Neural progenitor cell (in vitro differentiated cells): ENCODE results near the gene KCNMA1. TPM values are rescaled to one million over a fixed set of nuclear protein-coding genes. Genes with fewer than 3 reads are reported as not detected.

Experiments
- DNase-seq: peaks from one replicate; pipeline ENCODE4 v3.0.0-alpha.2; 2016; ENCODE audit warnings: low spot score
- H2AFZ ChIP-seq: fragments of 200-600 bp; sonication (generic); replicated peaks from 2 replicates; pipeline ENCODE4 v1.6.1; 2016; ENCODE audit warnings: antibody characterized with exemption
- H3F3A ChIP-seq: fragments of 200-600 bp; sonication (generic); 2 replicates; pipeline ENCODE4 v1.6.1; 2016; ENCODE audit warnings: antibody characterized with exemption, low read depth
- H3K27ac ChIP-seq: fragments of 200-600 bp; sonication (generic); 2 replicates; pipeline ENCODE4 v1.5.1; 2016; ENCODE audit warnings: mild to moderate bottlenecking
- H3K27me3 ChIP-seq: fragments of 200-600 bp; sonication (generic); 2 replicates; pipeline ENCODE4 v1.6.1; 2016; ENCODE audit warnings: mild to moderate bottlenecking, moderate library complexity
- H3K36me3 ChIP-seq: fragments of 200-600 bp; sonication (generic); 2 replicates; pipeline ENCODE4 v1.5.1; 2016
- H3K4me1 ChIP-seq: fragments of 200-600 bp; sonication (generic); 2 replicates; pipeline ENCODE4 v1.6.1; 2016; ENCODE audit warnings: mixed run types
- H3K4me2 ChIP-seq: fragments of 200-600 bp; sonication (generic); 2 replicates; pipeline ENCODE4 v1.6.1; 2016
- H3K4me3 ChIP-seq: fragments of 200-600 bp; sonication (generic); 2 replicates; pipeline ENCODE4 v1.5.1; 2016
- H3K79me2 ChIP-seq: fragments of 200-600 bp; sonication (generic); 2 replicates; pipeline ENCODE4 v1.6.1; 2016; ENCODE audit warnings: low read depth
- H3K9ac ChIP-seq: fragments of 200-600 bp; sonication (generic); 2 replicates; pipeline ENCODE4 v1.6.1; 2016
- H3K9me3 ChIP-seq: fragments of 200-600 bp; sonication (generic); 2 replicates; pipeline ENCODE4 v1.5.1; 2016; ENCODE audit warnings: low read depth
- H4K20me1 ChIP-seq: fragments of 200-600 bp; sonication (generic); 2 replicates; pipeline ENCODE4 v1.6.1; 2016; ENCODE audit warnings: low read depth
- H3K27ac Mint-ChIP-seq: 3 replicates; pipeline ENCODE4 v1.8.0; 2021; ENCODE audit warnings: mixed read lengths
- H3K27me3 Mint-ChIP-seq: 2 replicates; pipeline ENCODE4 v1.8.0; 2022; ENCODE audit warnings: low read depth, mild to moderate bottlenecking, inconsistent platforms, moderate library complexity, mixed read lengths; ENCODE audit not compliant: insufficient read depth
- H3K36me3 Mint-ChIP-seq: 3 replicates; pipeline ENCODE4 v1.8.0; 2021; ENCODE audit warnings: mixed read lengths
- H3K4me1 Mint-ChIP-seq: 3 replicates; pipeline ENCODE4 v1.8.0; 2021; ENCODE audit warnings: mixed read lengths
- H3K4me3 Mint-ChIP-seq: 3 replicates; pipeline ENCODE4 v1.8.0; 2021; ENCODE audit warnings: mild to moderate bottlenecking, moderate library complexity, mixed read lengths
- H3K9me3 Mint-ChIP-seq: 3 replicates; pipeline ENCODE4 v1.8.0; 2020; ENCODE audit warnings: mixed read lengths
- EZH2 ChIP-seq: fragments of 200-600 bp; sonication (generic); IDR thresholded peaks from 2 replicates; pipeline ENCODE4 v1.6.1; 2017; ENCODE audit warnings: antibody characterized with exemption, mild to moderate bottlenecking, moderate library complexity
- EZH2phosphoT487 ChIP-seq: fragments of 200-600 bp; sonication (generic); IDR thresholded peaks from 2 replicates; pipeline ENCODE4 v1.6.1; 2017; ENCODE audit warnings: antibody characterized with exemption
- total RNA-seq: library from RNA; depleted of rRNA; stranded (reverse); fragments of >200 nt; gene quantifications from 2 replicates; pipeline ENCODE4 v1.2.3, GENCODE V29; 2015; ENCODE audit warnings: low replicate concordance
- TF ChIP-seq, protein P1 (sequence below): fragments of 200-600 bp; sonication (generic); IDR thresholded peaks from 2 replicates; pipeline ENCODE4 v1.5.1; 2017; ENCODE audit warnings: antibody characterized with exemption, mild to moderate bottlenecking

The KCNMA1 gene
- total RNA-seq, 1 donor from 2014 or later: 2.4 TPM

DNA sequence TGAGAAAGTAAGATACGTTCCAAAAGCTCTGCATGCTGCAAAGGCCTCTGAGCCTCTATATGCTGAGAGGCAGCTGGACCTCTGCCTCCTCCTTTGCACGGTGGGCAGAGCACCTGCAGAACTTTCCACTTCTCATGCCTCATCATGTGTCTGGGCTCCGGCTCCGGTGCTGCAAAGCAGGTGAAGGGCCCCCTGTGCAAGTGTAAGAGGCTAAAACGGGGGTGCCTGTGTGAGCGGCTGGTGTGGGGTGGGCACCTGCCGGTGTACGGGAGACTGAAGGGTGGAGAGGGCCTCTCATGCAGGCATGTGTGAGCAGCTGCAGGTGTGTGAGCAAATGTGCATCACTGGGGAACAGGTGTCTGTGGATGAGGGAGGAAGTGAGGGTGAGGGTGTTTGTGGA is 121.0 kb downstream of the KCNMA1 start:
- Histone ChIP-seq H3K79me2 (no peaks in the 10 kb centered on the region), H3F3A (peaks cover 2% of the 10 kb centered on the region), H3K27me3 (no peaks in the 10 kb centered on the region), H2AFZ (no peak overlapping the region), H3K27ac (no peak overlapping the region), H3K9me3 (no peaks in the 10 kb centered on the region), H3K36me3 (no peaks in the 10 kb centered on the region), H3K4me1 (peaks cover 18% of the 10 kb centered on the region), H3K4me3 (no peak overlapping the region), H3K4me2 (no peak overlapping the region), H3K9ac (no peak overlapping the region), H4K20me1 (peaks cover 3% of the 10 kb centered on the region)
- Mint-ChIP-seq H3K36me3 (no peaks in the 10 kb centered on the region), H3K27ac (no peak overlapping the region), H3K27me3 (peaks cover 7% of the 10 kb centered on the region), H3K4me3 (no peak overlapping the region), H3K9me3 (no peaks in the 10 kb centered on the region), H3K4me1 (peaks cover 31% of the 10 kb centered on the region)
- TF ChIP-seq, protein P1, sequence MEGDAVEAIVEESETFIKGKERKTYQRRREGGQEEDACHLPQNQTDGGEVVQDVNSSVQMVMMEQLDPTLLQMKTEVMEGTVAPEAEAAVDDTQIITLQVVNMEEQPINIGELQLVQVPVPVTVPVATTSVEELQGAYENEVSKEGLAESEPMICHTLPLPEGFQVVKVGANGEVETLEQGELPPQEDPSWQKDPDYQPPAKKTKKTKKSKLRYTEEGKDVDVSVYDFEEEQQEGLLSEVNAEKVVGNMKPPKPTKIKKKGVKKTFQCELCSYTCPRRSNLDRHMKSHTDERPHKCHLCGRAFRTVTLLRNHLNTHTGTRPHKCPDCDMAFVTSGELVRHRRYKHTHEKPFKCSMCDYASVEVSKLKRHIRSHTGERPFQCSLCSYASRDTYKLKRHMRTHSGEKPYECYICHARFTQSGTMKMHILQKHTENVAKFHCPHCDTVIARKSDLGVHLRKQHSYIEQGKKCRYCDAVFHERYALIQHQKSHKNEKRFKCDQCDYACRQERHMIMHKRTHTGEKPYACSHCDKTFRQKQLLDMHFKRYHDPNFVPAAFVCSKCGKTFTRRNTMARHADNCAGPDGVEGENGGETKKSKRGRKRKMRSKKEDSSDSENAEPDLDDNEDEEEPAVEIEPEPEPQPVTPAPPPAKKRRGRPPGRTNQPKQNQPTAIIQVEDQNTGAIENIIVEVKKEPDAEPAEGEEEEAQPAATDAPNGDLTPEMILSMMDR: no peak
- DNase-seq: no peak

DNA sequence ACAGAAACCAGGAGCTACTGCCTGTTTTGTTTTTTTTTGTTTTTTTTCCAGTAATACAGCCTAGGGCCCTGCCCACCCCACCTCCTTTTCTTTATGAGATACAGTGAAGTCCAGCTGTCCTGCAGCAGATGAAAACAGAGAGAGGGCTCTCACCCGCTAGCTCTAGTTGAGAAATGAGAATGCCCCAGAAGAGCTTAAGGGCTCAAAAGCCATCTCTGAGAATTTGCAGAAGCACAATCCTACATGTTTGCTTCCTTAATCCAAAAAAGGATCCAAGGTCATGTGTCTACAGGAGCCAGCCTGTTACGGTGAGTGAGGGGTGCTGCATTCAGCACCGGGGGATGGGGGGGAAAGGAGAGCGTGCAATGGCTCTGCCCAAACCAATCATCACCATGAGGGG is 122.7 kb downstream of the KCNMA1 start:
- peaks cover 46% of the 10 kb centered on the region for H3K4me1 Mint-ChIP-seq
- no peaks in the 10 kb centered on the region for H3K9me3 Mint-ChIP-seq
- H3K9me3 ChIP-seq: no peaks in the 10 kb centered on the region
- TF ChIP-seq EZH2phosphoT487: no peak
- TF ChIP-seq, protein P1: no peak
- no peak for TF ChIP-seq EZH2
- H3K36me3 ChIP-seq: no peaks in the 10 kb centered on the region
- no peak overlapping the region for H3K9ac ChIP-seq
- no peaks in the 10 kb centered on the region for H3K79me2 ChIP-seq
- H3K27me3 ChIP-seq: no peaks in the 10 kb centered on the region
- no peak overlapping the region for H2AFZ ChIP-seq
- H3F3A ChIP-seq: peaks cover 3% of the 10 kb centered on the region
- no peak overlapping the region for H3K4me3 Mint-ChIP-seq
- peaks cover 3% of the 10 kb centered on the region for H4K20me1 ChIP-seq
- no peaks in the 10 kb centered on the region for H3K27me3 Mint-ChIP-seq
- H3K4me1 ChIP-seq: peaks cover 33% of the 10 kb centered on the region
- H3K4me3 ChIP-seq: no peak overlapping the region
- H3K36me3 Mint-ChIP-seq: no peaks in the 10 kb centered on the region
- H3K4me2 ChIP-seq: no peak overlapping the region
- no peak overlapping the region for H3K27ac Mint-ChIP-seq
- no peak overlapping the region for H3K27ac ChIP-seq
- DNase-seq: no peak

DNA sequence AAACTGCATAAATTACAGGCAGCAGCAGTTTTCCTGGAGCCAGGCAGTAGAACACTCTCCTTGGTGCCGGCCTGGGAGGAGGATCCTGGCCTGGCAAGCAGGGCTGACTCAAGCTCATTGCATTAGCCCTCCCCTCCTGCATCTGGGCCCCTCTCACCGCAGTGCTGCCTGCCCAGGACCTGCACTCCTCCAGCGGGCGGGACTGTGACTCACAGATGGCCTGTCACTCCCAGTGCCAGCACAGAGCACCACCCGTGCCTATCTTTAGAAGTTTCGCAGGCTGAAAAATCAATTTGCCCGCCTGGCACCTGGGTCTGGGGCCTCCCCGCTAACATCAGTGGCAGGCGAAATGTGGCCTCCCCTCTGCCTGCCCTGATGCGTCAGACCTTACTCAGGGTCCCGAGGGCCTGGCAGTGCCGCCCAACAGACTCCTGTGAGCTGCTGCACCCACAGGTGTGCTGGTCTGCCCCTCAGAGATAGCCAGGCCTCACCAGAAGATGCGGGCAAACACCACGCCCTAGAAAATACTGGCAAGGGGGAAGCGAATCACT is 123.8 kb downstream of the KCNMA1 start:
- H3K4me1 ChIP-seq: peaks cover 33% of the 10 kb centered on the region
- no peak for TF ChIP-seq EZH2
- no peak overlapping the region for H3K4me3 Mint-ChIP-seq
- DNase-seq: peak; percentile 35
- no peaks in the 10 kb centered on the region for H3K36me3 ChIP-seq
- H3K27me3 ChIP-seq: no peaks in the 10 kb centered on the region
- peaks cover 3% of the 10 kb centered on the region for H3F3A ChIP-seq
- peaks cover 46% of the 10 kb centered on the region for H3K4me1 Mint-ChIP-seq
- H3K4me2 ChIP-seq: no peak overlapping the region
- no peaks in the 10 kb centered on the region for H3K9me3 ChIP-seq
- H3K9me3 Mint-ChIP-seq: no peaks in the 10 kb centered on the region
- no peaks in the 10 kb centered on the region for H3K27me3 Mint-ChIP-seq
- H3K4me3 ChIP-seq: no peak overlapping the region
- H3K9ac ChIP-seq: no peak overlapping the region
- H3K27ac ChIP-seq: no peak overlapping the region
- no peaks in the 10 kb centered on the region for H3K79me2 ChIP-seq
- peak overlapping the region; percentile 48 for H3K27ac Mint-ChIP-seq
- H2AFZ ChIP-seq: no peak overlapping the region
- peaks cover 3% of the 10 kb centered on the region for H4K20me1 ChIP-seq
- H3K36me3 Mint-ChIP-seq: no peaks in the 10 kb centered on the region

DNA sequence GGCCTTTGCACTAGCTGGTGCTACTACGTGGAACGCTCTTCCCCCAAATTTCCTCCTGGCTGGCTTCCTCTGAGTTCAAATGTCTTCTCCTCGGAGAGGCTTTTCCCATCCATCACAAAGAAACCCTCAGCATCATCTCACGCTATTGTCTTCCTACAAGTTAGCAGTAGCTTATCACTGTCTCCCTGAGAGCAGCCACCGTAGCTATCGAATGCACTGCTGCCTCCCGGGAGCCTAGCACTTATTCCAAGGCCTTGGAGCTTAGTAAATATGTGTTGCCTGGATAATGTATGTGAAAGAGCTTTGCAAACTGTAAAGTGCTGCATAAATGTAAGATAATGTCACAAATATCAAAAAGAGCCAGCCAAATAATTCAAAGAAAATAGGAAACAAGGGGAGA is 124.4 kb downstream of the KCNMA1 start:
- peak overlapping the region; percentile 48 for H3K27ac Mint-ChIP-seq
- Histone ChIP-seq H3K79me2 (no peaks in the 10 kb centered on the region), H3F3A (peaks cover 3% of the 10 kb centered on the region), H3K27ac (no peak overlapping the region), H3K36me3 (no peaks in the 10 kb centered on the region), H2AFZ (no peak overlapping the region), H3K9me3 (no peaks in the 10 kb centered on the region), H3K9ac (no peak overlapping the region), H3K27me3 (no peaks in the 10 kb centered on the region), H3K4me2 (peak overlapping the region; percentile 12), H3K4me3 (no peak overlapping the region), H4K20me1 (peaks cover 3% of the 10 kb centered on the region), H3K4me1 (peaks cover 33% of the 10 kb centered on the region)
- peaks cover 46% of the 10 kb centered on the region for H3K4me1 Mint-ChIP-seq
- TF ChIP-seq, protein P1: no peak
- no peak for TF ChIP-seq EZH2
- TF ChIP-seq EZH2phosphoT487: no peak
- H3K27me3 Mint-ChIP-seq: no peaks in the 10 kb centered on the region
- DNase-seq: no peak
- no peaks in the 10 kb centered on the region for H3K36me3 Mint-ChIP-seq
- H3K9me3 Mint-ChIP-seq: no peaks in the 10 kb centered on the region
- no peak overlapping the region for H3K4me3 Mint-ChIP-seq
